Measurements from ENCODE around the gene GPR26. TPM values are rescaled to one million over a fixed set of nuclear protein-coding genes. Genes with fewer than 3 reads are reported as not detected.

GPR26 gene
- polyA plus RNA-seq, 1 of the 3 experiments (the other 2 are of a cell fraction) = not detected

DNA sequence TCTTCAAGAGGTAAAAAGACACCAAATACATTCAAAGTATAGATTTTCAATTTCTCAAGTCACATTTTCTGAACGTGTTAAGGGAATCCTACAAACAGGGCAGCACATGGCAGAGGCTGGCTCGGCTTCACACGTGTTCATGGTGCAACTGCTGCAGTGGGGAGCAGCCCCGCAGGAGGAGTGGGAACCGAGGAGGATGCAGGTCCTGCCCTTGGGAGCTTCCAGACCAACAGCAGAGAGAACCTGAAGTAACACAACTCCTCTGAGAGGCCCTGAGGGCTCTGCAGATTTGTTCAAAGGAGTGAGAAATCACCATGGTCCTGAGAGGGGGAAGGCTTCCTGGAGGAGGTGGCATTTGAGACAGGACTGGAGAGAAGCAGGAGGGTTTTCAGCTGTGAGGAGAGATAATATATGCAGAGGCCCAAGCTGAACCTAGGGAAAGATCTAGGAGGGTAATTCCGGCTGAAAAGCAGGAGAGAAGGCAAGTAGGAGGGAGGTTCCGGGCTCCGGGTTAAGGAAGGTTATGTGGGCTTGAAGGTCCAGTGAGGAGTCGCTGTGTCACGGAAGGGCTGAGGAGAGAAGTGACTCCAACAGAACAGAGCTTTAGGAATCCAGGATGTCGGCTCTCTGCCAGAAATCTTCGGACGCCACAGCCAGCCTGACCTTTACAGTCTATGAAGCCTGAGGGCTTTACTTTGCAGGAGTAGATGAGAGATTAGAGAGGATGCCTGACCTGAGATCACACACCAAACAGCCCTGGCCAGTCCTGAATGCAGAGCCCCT, 77.5 kb downstream of the GPR26 start (continued):
- TF ChIP-seq GABPA (IDR thresholded peaks at IDR 0.05; ENCODE audit: low read depth) (no peak), POLR2AphosphoS5 (IDR thresholded peaks at IDR 0.05; ENCODE audit: low read depth, low read length) (no peak), EZH2phosphoT487 (IDR thresholded peaks at IDR 0.05; ENCODE audit: borderline replicate concordance, low read depth) (no peak)
- TF ChIP-seq, protein P1, sequence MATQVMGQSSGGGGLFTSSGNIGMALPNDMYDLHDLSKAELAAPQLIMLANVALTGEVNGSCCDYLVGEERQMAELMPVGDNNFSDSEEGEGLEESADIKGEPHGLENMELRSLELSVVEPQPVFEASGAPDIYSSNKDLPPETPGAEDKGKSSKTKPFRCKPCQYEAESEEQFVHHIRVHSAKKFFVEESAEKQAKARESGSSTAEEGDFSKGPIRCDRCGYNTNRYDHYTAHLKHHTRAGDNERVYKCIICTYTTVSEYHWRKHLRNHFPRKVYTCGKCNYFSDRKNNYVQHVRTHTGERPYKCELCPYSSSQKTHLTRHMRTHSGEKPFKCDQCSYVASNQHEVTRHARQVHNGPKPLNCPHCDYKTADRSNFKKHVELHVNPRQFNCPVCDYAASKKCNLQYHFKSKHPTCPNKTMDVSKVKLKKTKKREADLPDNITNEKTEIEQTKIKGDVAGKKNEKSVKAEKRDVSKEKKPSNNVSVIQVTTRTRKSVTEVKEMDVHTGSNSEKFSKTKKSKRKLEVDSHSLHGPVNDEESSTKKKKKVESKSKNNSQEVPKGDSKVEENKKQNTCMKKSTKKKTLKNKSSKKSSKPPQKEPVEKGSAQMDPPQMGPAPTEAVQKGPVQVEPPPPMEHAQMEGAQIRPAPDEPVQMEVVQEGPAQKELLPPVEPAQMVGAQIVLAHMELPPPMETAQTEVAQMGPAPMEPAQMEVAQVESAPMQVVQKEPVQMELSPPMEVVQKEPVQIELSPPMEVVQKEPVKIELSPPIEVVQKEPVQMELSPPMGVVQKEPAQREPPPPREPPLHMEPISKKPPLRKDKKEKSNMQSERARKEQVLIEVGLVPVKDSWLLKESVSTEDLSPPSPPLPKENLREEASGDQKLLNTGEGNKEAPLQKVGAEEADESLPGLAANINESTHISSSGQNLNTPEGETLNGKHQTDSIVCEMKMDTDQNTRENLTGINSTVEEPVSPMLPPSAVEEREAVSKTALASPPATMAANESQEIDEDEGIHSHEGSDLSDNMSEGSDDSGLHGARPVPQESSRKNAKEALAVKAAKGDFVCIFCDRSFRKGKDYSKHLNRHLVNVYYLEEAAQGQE (IDR thresholded peaks at IDR 0.05; ENCODE audit: low read depth, low read length) = no peak

GRCh38 chr10:123744224-123744536, 78.0 kb downstream of the GPR26 start:
- H3K4me3 ChIP-seq (ENCODE audit: low read depth in 2 of 2, low read length in 1 of 2) = no peak overlapping the region
- H3K9me3 ChIP-seq = no peaks in the 10 kb centered on the region
- POLR2A ChIA-PET = no interaction called here
- no peak overlapping the region for H3K9ac ChIP-seq
- H3K9me2 ChIP-seq = no peaks in the 10 kb centered on the region
- H3K27me3 ChIP-seq (ENCODE audit: insufficient read depth) = no peaks in the 10 kb centered on the region
- no peaks in the 10 kb centered on the region for H3K36me3 ChIP-seq (replicated peaks in 1 of 2; ENCODE audit: control insufficient read depth in 1 of 2, insufficient read depth in 2 of 2, low read length in 1 of 2)
- no peak overlapping the region for H2AFZ ChIP-seq (ENCODE audit: low read depth)
- CTCF ChIA-PET = no interaction called here
- no peak for DNase-seq
- H3K4me2 ChIP-seq = no peak overlapping the region
- no peaks in the 10 kb centered on the region for H3K79me2 ChIP-seq (ENCODE audit: insufficient read depth)
- no peaks in the 10 kb centered on the region for H3F3A ChIP-seq (replicated peaks; ENCODE audit: insufficient read depth)
- TF ChIP-seq YY1 (IDR thresholded peaks at IDR 0.05; ENCODE audit: low read depth) (no peak), PBX3 (IDR thresholded peaks at IDR 0.05) (no peak), EP300 (IDR thresholded peaks at IDR 0.05; ENCODE audit: borderline replicate concordance in 1 of 2, low read depth in 1 of 2, low read length in 1 of 2) (no peak), NFIC (IDR thresholded peaks at IDR 0.05; ENCODE audit: borderline replicate concordance) (no peak), CHD2 (IDR thresholded peaks at IDR 0.05; ENCODE audit: low read length, partially characterized antibody) (no peak), TAF1 (IDR thresholded peaks at IDR 0.05; ENCODE audit: borderline replicate concordance, low read depth, low read length) (no peak), RCOR1 (IDR thresholded peaks at IDR 0.05; ENCODE audit: low read length) (no peak), NRF1 (IDR thresholded peaks at IDR 0.05; ENCODE audit: low read depth, low read length) (no peak), ZBTB33 (IDR thresholded peaks at IDR 0.05; ENCODE audit: borderline replicate concordance, low read depth) (no peak)
- TF ChIP-seq, protein P2, sequence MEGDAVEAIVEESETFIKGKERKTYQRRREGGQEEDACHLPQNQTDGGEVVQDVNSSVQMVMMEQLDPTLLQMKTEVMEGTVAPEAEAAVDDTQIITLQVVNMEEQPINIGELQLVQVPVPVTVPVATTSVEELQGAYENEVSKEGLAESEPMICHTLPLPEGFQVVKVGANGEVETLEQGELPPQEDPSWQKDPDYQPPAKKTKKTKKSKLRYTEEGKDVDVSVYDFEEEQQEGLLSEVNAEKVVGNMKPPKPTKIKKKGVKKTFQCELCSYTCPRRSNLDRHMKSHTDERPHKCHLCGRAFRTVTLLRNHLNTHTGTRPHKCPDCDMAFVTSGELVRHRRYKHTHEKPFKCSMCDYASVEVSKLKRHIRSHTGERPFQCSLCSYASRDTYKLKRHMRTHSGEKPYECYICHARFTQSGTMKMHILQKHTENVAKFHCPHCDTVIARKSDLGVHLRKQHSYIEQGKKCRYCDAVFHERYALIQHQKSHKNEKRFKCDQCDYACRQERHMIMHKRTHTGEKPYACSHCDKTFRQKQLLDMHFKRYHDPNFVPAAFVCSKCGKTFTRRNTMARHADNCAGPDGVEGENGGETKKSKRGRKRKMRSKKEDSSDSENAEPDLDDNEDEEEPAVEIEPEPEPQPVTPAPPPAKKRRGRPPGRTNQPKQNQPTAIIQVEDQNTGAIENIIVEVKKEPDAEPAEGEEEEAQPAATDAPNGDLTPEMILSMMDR (IDR thresholded peaks at IDR 0.05) = no peak
- peaks cover 0 to 24% of the 10 kb centered on the region in 2 experiments; a peak in 2 of 4 replicates for H3K4me1 ChIP-seq (ENCODE audit: control insufficient read depth in 1 of 2, insufficient read depth in 2 of 2, low read depth in 1 of 2, low read length in 1 of 2)
- no peaks in the 10 kb centered on the region for H4K20me1 ChIP-seq (ENCODE audit: insufficient read depth)
- WGBS (ENCODE audit: low lambda C conversion rate) = 24% methylated on average over 6 of the region's 6 CpGs
- H3K27ac ChIP-seq (ENCODE audit: low read depth in 2 of 2, low read length in 1 of 2) = no peak overlapping the region
